Naive thymus-derived CD4-positive, alpha-beta T cell (primary cell): Measurements from ENCODE around the gene SFTA2. TPM values are rescaled to one million over a fixed set of nuclear protein-coding genes. Genes with fewer than 3 reads are reported as not detected.
A peak's percentile ranks its signal among the peaks of the same experiment; 100 is the strongest.
"Not testable (repeated sequence)": the region's sequence is repeated elsewhere in the genome, so short reads cannot be mapped to it uniquely, and the experiment has no call there.

ENCODE experiments used
- ATAC-seq: fragments of 150-1000 bp; cut with Tn5 transposase; 2 replicates; pipeline ENCODE4 v1.10.0; 2021; ENCODE audit warnings: mild to moderate bottlenecking, moderate library complexity
- CTCF ChIA-PET: fragments of 350-600 bp; sonication (Branson Sonifier 250); formaldehyde crosslinking; loops from one replicate; lab custom pipeline; 2021; ENCODE audit warnings: antibody characterized with exemption; lab: Charles Lee
- POLR2A ChIA-PET: fragments of 350-600 bp; sonication (Branson Sonifier 250); formaldehyde crosslinking; loops from one replicate; lab custom pipeline; 2021; ENCODE audit warnings: antibody characterized with exemption, inconsistent platforms; lab: Charles Lee
- DNase-seq, 9 donors: peaks; one replicate each; pipeline versions ENCODE4 v3.0.0 to v3.0.0-alpha.2; 2020 to 2022; ENCODE audit warnings: mixed read lengths in 1 of 9
- H3K27ac ChIP-seq: one replicate; pipeline ENCODE4 v1.7.0; 2013; ENCODE audit warnings: mild to moderate bottlenecking, low read depth, low read length, moderate library complexity
- H3K27me3 ChIP-seq, 2 donors: one replicate each; pipeline ENCODE4 v1.7.0; 2013; ENCODE audit warnings: low read length in 2 of 2, mild to moderate bottlenecking in 2 of 2, moderate library complexity in 2 of 2; ENCODE audit not compliant: control insufficient read depth in 2 of 2, insufficient read depth in 2 of 2
- H3K36me3 ChIP-seq, 3 experiments: 1 replicate in 2 of 3; 2 replicates in 1 of 3; pipeline ENCODE4 v1.7.0; 2013; ENCODE audit warnings: low read length in 3 of 3, mild to moderate bottlenecking in 3 of 3, moderate library complexity in 1 of 3; ENCODE audit not compliant: insufficient read depth in 3 of 3, control insufficient read depth in 2 of 3
- H3K4me1 ChIP-seq, 2 donors: one replicate each; pipeline ENCODE4 v1.7.0; 2013; ENCODE audit warnings: low read length in 2 of 2, mild to moderate bottlenecking in 2 of 2, moderate library complexity in 1 of 2; ENCODE audit not compliant: control insufficient read depth in 2 of 2, insufficient read depth in 2 of 2
- H3K4me3 ChIP-seq: 2 replicates; pipeline ENCODE4 v1.7.0; 2013; ENCODE audit warnings: mild to moderate bottlenecking, low read length
- H3K9me3 ChIP-seq, 3 experiments: 1 replicate in 2 of 3; 2 replicates in 1 of 3; pipeline ENCODE4 v1.7.0; 2013; ENCODE audit warnings: low read length in 3 of 3; ENCODE audit not compliant: control insufficient read depth in 2 of 3
- H3K27ac Mint-ChIP-seq, 9 donors: one replicate each; pipeline ENCODE4 v1.8.0; 2020 to 2022; ENCODE audit warnings: mixed read lengths in 9 of 9, mild to moderate bottlenecking in 8 of 9, moderate library complexity in 5 of 9, inconsistent platforms in 2 of 9
- H3K27me3 Mint-ChIP-seq, 5 donors: one replicate each; pipeline ENCODE4 v1.8.0; 2021 to 2022; ENCODE audit warnings: mixed read lengths in 5 of 5, mild to moderate bottlenecking in 1 of 5
- H3K36me3 Mint-ChIP-seq, 5 donors: one replicate each; pipeline ENCODE4 v1.8.0; 2020 to 2022; ENCODE audit warnings: mixed read lengths in 5 of 5, mild to moderate bottlenecking in 3 of 5, inconsistent platforms in 1 of 5
- H3K4me1 Mint-ChIP-seq, 7 donors: one replicate each; pipeline ENCODE4 v1.8.0; 2020 to 2022; ENCODE audit warnings: mixed read lengths in 7 of 7, mild to moderate bottlenecking in 3 of 7, inconsistent platforms in 1 of 7
- H3K4me3 Mint-ChIP-seq, 10 donors: one replicate each; pipeline ENCODE4 v1.8.0; 2020 to 2022; ENCODE audit warnings: mild to moderate bottlenecking in 10 of 10, mixed read lengths in 10 of 10, moderate library complexity in 6 of 10, inconsistent platforms in 2 of 10
- H3K9me3 Mint-ChIP-seq, 11 donors: one replicate each; pipeline ENCODE4 v1.8.0; 2020 to 2022; ENCODE audit warnings: mixed read lengths in 11 of 11, mild to moderate bottlenecking in 4 of 11, inconsistent platforms in 1 of 11, moderate library complexity in 1 of 11
- intact Hi-C, 2 donors: fragments of 100-400 bp; cut with micrococcal nuclease; formaldehyde crosslinking; loops; one replicate each; pipeline ENCODE4 v1.15.1; 2023
- polyA plus RNA-seq, 2 donors: library from polyadenylated mRNA; unstranded; fragments of 300-500 nt; fragmentation: Illumina TruSeq; gene quantifications; one replicate each; pipeline ENCODE4 v1.2.3, GENCODE V29; 2021
- total RNA-seq, 6 experiments: library from RNA in 5 of 6; stranded (reverse) in 5 of 6; gene quantifications; 1 replicate in 5 of 6; 2 replicates in 1 of 6; pipeline ENCODE4 v1.2.3 and lab custom pipeline; 2021 to 2026

Gene SFTA2
- total and polyA plus RNA-seq, 7 experiments from 2014 or later, result 0.34 TPM; not detected in 6

GRCh38 chr6:30930506-30930905, 1.5 kb downstream of the SFTA2 start:
- CTCF ChIA-PET, result interaction anchor here (0.6 kb wide), 1 partner anchor 60 kb away, joined by 3 read pairs; no protein-coding TSS in a partner anchor

GRCh38 chr6:30928677-30929076, 3.3 kb downstream of the SFTA2 start:
- CTCF ChIA-PET, result interaction anchor here (0.6 kb wide), 1 partner anchor 870 kb away, joined by 3 read pairs; no protein-coding TSS in a partner anchor
- intact Hi-C loops, result no loop called here
- peaks cover 0 to 13% (median 4%) of the 10 kb centered on the region in 11 donors for H3K9me3 Mint-ChIP-seq
- H3K4me3 Mint-ChIP-seq, result no peak overlapping the region
- no peak for DNase-seq
- Histone ChIP-seq H3K4me3 (no peak overlapping the region), H3K4me1 (no peaks in the 10 kb centered on the region), H3K9me3 (peaks cover 0 to 7% (median 0%) of the 10 kb centered on the region in 3 experiments), H3K27ac (no peak overlapping the region), H3K27me3 (no peaks in the 10 kb centered on the region), H3K36me3 (peaks cover 0 to 30% (median 0%) of the 10 kb centered on the region in 3 experiments)
- H3K36me3 Mint-ChIP-seq, result peaks cover 4 to 21% (median 17%) of the 10 kb centered on the region in 5 donors
- peak overlapping the region in 1 of 9 donors; percentile 67 for H3K27ac Mint-ChIP-seq
- POLR2A ChIA-PET, result interaction anchor here (0.9 kb wide), 1 partner anchor 98 kb away, joined by 3 read pairs; no protein-coding TSS in a partner anchor
- no peaks in the 10 kb centered on the region for H3K4me1 Mint-ChIP-seq
- peaks cover 0 to 2% (median 0%) of the 10 kb centered on the region in 5 donors for H3K27me3 Mint-ChIP-seq
- no peak for ATAC-seq

More at GRCh38 chr6:30930506-30930905, 1.5 kb downstream of the SFTA2 start:
- peaks cover 0 to 13% (median 4%) of the 10 kb centered on the region in 11 donors for H3K9me3 Mint-ChIP-seq
- Histone ChIP-seq H3K4me3 (no peak overlapping the region), H3K9me3 (peaks cover 0 to 7% (median 0%) of the 10 kb centered on the region in 3 experiments), H3K27me3 (no peaks in the 10 kb centered on the region), H3K4me1 (no peaks in the 10 kb centered on the region), H3K27ac (no peak overlapping the region), H3K36me3 (peaks cover 0 to 14% (median 0%) of the 10 kb centered on the region in 3 experiments)
- DNase-seq (no peak), ATAC-seq (no peak)
- POLR2A ChIA-PET, result interaction anchor here (1.0 kb wide), 1 partner anchor 9 kb away, joined by 3 read pairs; no protein-coding TSS in a partner anchor
- peak overlapping the region in 1 of 9 donors; percentile 85 for H3K27ac Mint-ChIP-seq
- intact Hi-C loops, result no loop called here
- H3K36me3 Mint-ChIP-seq, result peaks cover 4 to 21% (median 17%) of the 10 kb centered on the region in 5 donors
- peaks cover 0 to 8% (median 0%) of the 10 kb centered on the region in 5 donors for H3K27me3 Mint-ChIP-seq
- no peak overlapping the region for H3K4me3 Mint-ChIP-seq
- H3K4me1 Mint-ChIP-seq, result peaks cover 0 to 7% (median 0%) of the 10 kb centered on the region in 7 donors

- peaks cover 0 to 13% (median 4%) of the 10 kb centered on the region in 11 donors for H3K9me3 Mint-ChIP-seq
- H3K27me3 Mint-ChIP-seq, ATAC-seq, intact Hi-C loops, H3K4me1 ChIP-seq, H3K27ac ChIP-seq, H3K9me3 ChIP-seq, H3K27me3 ChIP-seq, H3K4me1 Mint-ChIP-seq, H3K27ac Mint-ChIP-seq, POLR2A ChIA-PET, H3K4me3 Mint-ChIP-seq, H3K4me3 ChIP-seq, DNase-seq: not testable (repeated sequence)
- H3K36me3 Mint-ChIP-seq, result peaks cover 4 to 28% (median 21%) of the 10 kb centered on the region in 5 donors
- H3K36me3 ChIP-seq, result peaks cover 0 to 46% (median 0%) of the 10 kb centered on the region in 3 experiments
- CTCF ChIA-PET, result interaction anchor here (0.7 kb wide), 1 partner anchor 152 kb away, joined by 3 read pairs; no protein-coding TSS in a partner anchor
Observed at GRCh38 chr6:30927080-30927479, 4.9 kb downstream of the SFTA2 start.

DNA sequence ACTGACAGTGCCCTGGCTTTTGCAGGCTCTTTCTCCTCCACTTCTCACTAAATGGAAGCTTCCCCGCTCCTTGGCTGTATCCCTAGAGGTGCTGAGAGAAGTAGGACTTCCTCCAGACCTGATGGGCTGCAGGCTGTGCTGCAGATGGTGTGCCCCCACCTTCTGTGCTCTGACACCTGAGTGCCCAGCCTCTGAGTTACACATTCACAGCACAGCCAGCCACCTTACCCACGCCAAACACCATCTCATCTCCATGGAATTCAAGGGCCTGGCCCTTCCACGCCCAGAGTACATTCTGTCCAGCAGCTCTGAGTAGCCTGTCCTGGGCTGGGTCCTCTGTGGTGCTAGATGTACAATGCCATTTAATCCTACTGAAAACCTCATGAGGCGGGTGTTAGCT, 5.3 kb downstream of the SFTA2 start:
- peaks cover 4 to 28% (median 21%) of the 10 kb centered on the region in 5 donors for H3K36me3 Mint-ChIP-seq
- Histone ChIP-seq H3K27me3 (no peaks in the 10 kb centered on the region), H3K4me3 (no peak overlapping the region), H3K27ac (no peak overlapping the region), H3K36me3 (peaks cover 0 to 51% (median 0%) of the 10 kb centered on the region in 3 experiments), H3K4me1 (no peaks in the 10 kb centered on the region), H3K9me3 (peaks cover 0 to 7% (median 0%) of the 10 kb centered on the region in 3 experiments)
- POLR2A ChIA-PET, result no interaction called here
- no peak for DNase-seq
- no peak for ATAC-seq
- intact Hi-C loops, result no loop called here
- H3K9me3 Mint-ChIP-seq, result peaks cover 0 to 13% (median 4%) of the 10 kb centered on the region in 11 donors
- no peak overlapping the region for H3K27ac Mint-ChIP-seq
- CTCF ChIA-PET, result no interaction called here
- no peaks in the 10 kb centered on the region for H3K27me3 Mint-ChIP-seq
- no peaks in the 10 kb centered on the region for H3K4me1 Mint-ChIP-seq
- no peak overlapping the region for H3K4me3 Mint-ChIP-seq

- peaks cover 0 to 74% (median 5%) of the 10 kb centered on the region in 3 experiments for H3K36me3 ChIP-seq
- H3K4me1 Mint-ChIP-seq, intact Hi-C loops, H3K27ac Mint-ChIP-seq, H3K4me1 ChIP-seq, H3K27me3 ChIP-seq, DNase-seq, H3K4me3 ChIP-seq, H3K27ac ChIP-seq, H3K4me3 Mint-ChIP-seq, H3K27me3 Mint-ChIP-seq, CTCF ChIA-PET, ATAC-seq, H3K9me3 ChIP-seq, POLR2A ChIA-PET: not testable (repeated sequence)
- H3K9me3 Mint-ChIP-seq, result peaks cover 0 to 13% (median 3%) of the 10 kb centered on the region in 11 donors
- peaks cover 4 to 40% (median 21%) of the 10 kb centered on the region in 5 donors for H3K36me3 Mint-ChIP-seq
Observed at GRCh38 chr6:30924040-30924627, 7.8 kb downstream of the SFTA2 start.

- no peaks in the 10 kb centered on the region for H3K9me3 ChIP-seq
- ATAC-seq (no peak), DNase-seq (no peak)
- no peak overlapping the region for H3K4me3 Mint-ChIP-seq
- no peak overlapping the region for H3K4me3 ChIP-seq
- peak overlapping the region in 1 of 9 donors; percentile 38 for H3K27ac Mint-ChIP-seq
- intact Hi-C loops, result no loop called here
- no peak overlapping the region for H3K27ac ChIP-seq
- CTCF ChIA-PET, result interaction anchor here (1.1 kb wide), 1 partner anchor 165 kb away, joined by 3 read pairs; no protein-coding TSS in a partner anchor
- no peaks in the 10 kb centered on the region for H3K27me3 Mint-ChIP-seq
- no peaks in the 10 kb centered on the region for H3K4me1 ChIP-seq
- peaks cover 9 to 47% (median 13%) of the 10 kb centered on the region in 5 donors for H3K36me3 Mint-ChIP-seq
- H3K27me3 ChIP-seq, result no peaks in the 10 kb centered on the region
- peaks cover 0 to 88% (median 5%) of the 10 kb centered on the region in 3 experiments for H3K36me3 ChIP-seq
- H3K9me3 Mint-ChIP-seq, result no peaks in the 10 kb centered on the region
- POLR2A ChIA-PET, result no interaction called here
- peaks cover 0 to 4% (median 3%) of the 10 kb centered on the region in 7 donors for H3K4me1 Mint-ChIP-seq
Observed at GRCh38 chr6:30922447-30922852, 9.5 kb downstream of the SFTA2 start.
